Rectal smooth muscle tissue (tissue), 1 donor: ENCODE results near the gene AHNAK.

Experiments
- H3K27ac ChIP-seq: one replicate; pipeline ENCODE4 v1.7.0; 2013; ENCODE audit warnings: low read depth, low read length, inconsistent platforms
- H3K27me3 ChIP-seq: one replicate; pipeline ENCODE4 v1.7.0; 2013; ENCODE audit warnings: low read length; ENCODE audit not compliant: control insufficient read depth, insufficient read depth
- H3K36me3 ChIP-seq: one replicate; pipeline ENCODE4 v1.7.0; 2013; ENCODE audit warnings: low read length; ENCODE audit not compliant: control insufficient read depth, insufficient read depth
- H3K4me1 ChIP-seq: one replicate; pipeline ENCODE4 v1.7.0; 2013; ENCODE audit warnings: low read length; ENCODE audit not compliant: control insufficient read depth, insufficient read depth
- H3K4me3 ChIP-seq: one replicate; pipeline ENCODE4 v1.7.0; 2013; ENCODE audit warnings: low read length
- H3K9ac ChIP-seq: one replicate; pipeline ENCODE4 v1.7.0; 2013; ENCODE audit warnings: low read length

Gene AHNAK

GRCh38 chr11:62542750-62543567 lies 3.6 kb downstream of the AHNAK start:
- H3K4me3 ChIP-seq, result peak overlapping the region; percentile 98
- H3K36me3 ChIP-seq, result peaks cover 7% of the 10 kb centered on the region
- peak overlapping the region; percentile 99 for H3K27ac ChIP-seq
- peaks cover 47% of the 10 kb centered on the region for H3K4me1 ChIP-seq
- peak overlapping the region; percentile 61 for H3K9ac ChIP-seq
- H3K27me3 ChIP-seq, result peaks cover 3% of the 10 kb centered on the region

- peak overlapping the region; percentile 61 for H3K9ac ChIP-seq
- peak overlapping the region; percentile 98 for H3K4me3 ChIP-seq
- H3K27ac ChIP-seq, result peak overlapping the region; percentile 99
- peaks cover 50% of the 10 kb centered on the region for H3K4me1 ChIP-seq
- H3K27me3 ChIP-seq, result peaks cover 3% of the 10 kb centered on the region
- H3K36me3 ChIP-seq, result peaks cover 7% of the 10 kb centered on the region
Measured at GRCh38 chr11:62542111-62542745, 4.4 kb downstream of the AHNAK start.

GRCh38 chr11:62540804-62541701 lies 5.6 kb downstream of the AHNAK start:
- H3K9ac ChIP-seq, result no peak overlapping the region
- H3K4me1 ChIP-seq, result peaks cover 53% of the 10 kb centered on the region
- peaks cover 3% of the 10 kb centered on the region for H3K27me3 ChIP-seq
- peaks cover 7% of the 10 kb centered on the region for H3K36me3 ChIP-seq
- H3K4me3 ChIP-seq, result peak overlapping the region; percentile 98
- H3K27ac ChIP-seq, result peak overlapping the region; percentile 99

- peaks cover 15% of the 10 kb centered on the region for H3K36me3 ChIP-seq
- H3K27ac ChIP-seq, result peak overlapping the region; percentile 72
- peaks cover 55% of the 10 kb centered on the region for H3K4me1 ChIP-seq
Measured at GRCh38 chr11:62539238-62539925, 7.2 kb downstream of the AHNAK start.

GRCh38 chr11:62538470-62539237 lies 8.0 kb downstream of the AHNAK start:
- Histone ChIP-seq H3K36me3 (peaks cover 22% of the 10 kb centered on the region), H3K4me1 (peaks cover 55% of the 10 kb centered on the region), H3K27me3 (peaks cover 3% of the 10 kb centered on the region), H3K27ac (peak overlapping the region; percentile 27), H3K9ac (no peak overlapping the region), H3K4me3 (peak overlapping the region; percentile 49)

More at GRCh38 chr11:62539238-62539925, 7.2 kb downstream of the AHNAK start:
- peak overlapping the region; percentile 49 for H3K4me3 ChIP-seq
- peaks cover 3% of the 10 kb centered on the region for H3K27me3 ChIP-seq
- no peak overlapping the region for H3K9ac ChIP-seq

- H3K36me3 ChIP-seq, result peaks cover 41% of the 10 kb centered on the region
- H3K4me3 ChIP-seq, result no peak overlapping the region
- no peak overlapping the region for H3K9ac ChIP-seq
- H3K27ac ChIP-seq, result peak overlapping the region; percentile 39
- peaks cover 39% of the 10 kb centered on the region for H3K4me1 ChIP-seq
- no peaks in the 10 kb centered on the region for H3K27me3 ChIP-seq
Measured at GRCh38 chr11:62536301-62536957, 10.2 kb downstream of the AHNAK start.

GRCh38 chr11:62535802-62536201 lies 10.8 kb downstream of the AHNAK start:
- no peak overlapping the region for H3K27ac ChIP-seq
- no peak overlapping the region for H3K4me3 ChIP-seq
- H3K27me3 ChIP-seq, result no peaks in the 10 kb centered on the region
- no peak overlapping the region for H3K9ac ChIP-seq
- H3K4me1 ChIP-seq, result peaks cover 36% of the 10 kb centered on the region
- H3K36me3 ChIP-seq, result peaks cover 47% of the 10 kb centered on the region

GRCh38 chr11:62534779-62535545 lies 11.6 kb downstream of the AHNAK start:
- Histone ChIP-seq H3K4me1 (peaks cover 35% of the 10 kb centered on the region), H3K9ac (no peak overlapping the region), H3K4me3 (no peak overlapping the region), H3K36me3 (peaks cover 56% of the 10 kb centered on the region), H3K27me3 (no peaks in the 10 kb centered on the region), H3K27ac (no peak overlapping the region)

- peaks cover 67% of the 10 kb centered on the region for H3K36me3 ChIP-seq
- no peaks in the 10 kb centered on the region for H3K27me3 ChIP-seq
- no peak overlapping the region for H3K9ac ChIP-seq
- no peak overlapping the region for H3K4me3 ChIP-seq
- H3K27ac ChIP-seq, result no peak overlapping the region
- peaks cover 10% of the 10 kb centered on the region for H3K4me1 ChIP-seq
Measured at GRCh38 chr11:62532096-62532495, 14.5 kb downstream of the AHNAK start.

- H3K9ac ChIP-seq, result no peak overlapping the region
- H3K4me1 ChIP-seq, result no peaks in the 10 kb centered on the region
- H3K27ac ChIP-seq, result no peak overlapping the region
- H3K4me3 ChIP-seq, result no peak overlapping the region
- peaks cover 17% of the 10 kb centered on the region for H3K36me3 ChIP-seq
- no peaks in the 10 kb centered on the region for H3K27me3 ChIP-seq
Measured at GRCh38 chr11:62516736-62517371, 29.8 kb downstream of the AHNAK start.
